NCI-H2171 (cell line): Measurements from ENCODE around the gene OTUB1.

Experiments used
- DNase-seq: peaks from one replicate; lab custom pipeline; 2025; lab: John Stamatoyannopoulos, UW

OTUB1 gene

DNA sequence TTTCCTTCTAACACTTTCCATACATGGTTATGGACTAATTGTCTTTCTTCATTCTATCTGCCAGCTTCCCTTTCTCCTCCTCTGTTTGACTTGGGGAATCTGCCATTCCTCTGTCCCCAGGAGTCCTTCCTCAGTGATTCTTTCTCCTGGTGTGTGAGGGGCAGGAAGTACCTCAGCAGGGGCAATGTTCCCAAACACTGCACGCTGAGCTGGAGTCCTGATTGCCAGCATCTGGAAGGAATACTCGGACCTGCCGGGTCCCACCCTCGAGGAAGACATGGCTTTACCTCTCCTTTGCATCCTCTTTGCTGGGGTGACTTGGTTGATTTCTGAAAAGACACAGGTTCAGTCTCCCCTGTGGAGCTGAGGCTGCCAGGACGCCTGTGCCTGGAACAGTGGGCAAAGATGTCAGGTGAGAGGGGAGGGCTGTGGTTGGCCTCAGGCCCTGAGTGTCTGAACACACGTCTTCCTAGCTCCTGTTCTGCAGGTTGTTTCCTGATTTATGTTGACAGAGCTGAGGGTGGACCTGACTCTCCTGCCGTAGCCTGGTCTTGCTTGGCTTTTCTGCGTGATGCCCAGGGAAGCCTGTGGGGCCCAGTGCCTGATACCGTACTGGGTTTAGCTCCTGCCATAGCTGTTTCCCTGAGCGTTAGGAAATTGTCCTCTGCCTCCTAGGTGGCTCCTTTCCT is 7.5 kb upstream of the OTUB1 start:
- no peak for DNase-seq

- DNase-seq: no peak
Observed at GRCh38 chr11:63979426-63979825, 6.8 kb upstream of the OTUB1 start.

DNA sequence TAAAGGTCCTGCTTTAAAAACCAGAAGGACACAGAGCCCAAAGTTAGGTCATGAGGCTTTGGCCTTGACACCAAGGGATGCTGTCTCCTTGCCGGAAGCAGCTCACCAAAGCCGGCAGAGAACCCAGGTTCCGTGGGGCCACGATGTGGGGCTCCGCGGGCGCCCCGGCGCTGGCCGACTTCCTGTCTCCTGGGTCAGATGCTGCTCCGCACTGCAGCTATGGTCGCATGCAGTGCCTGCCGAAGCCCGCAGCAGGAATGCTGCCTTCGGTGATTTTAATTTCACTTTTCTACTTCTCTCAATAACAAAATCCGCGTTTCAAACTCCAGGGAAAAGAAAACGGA is 454 bp upstream of the OTUB1 start:
- no peak for DNase-seq

GRCh38 chr11:63986932-63987513 is 785 bp downstream of the OTUB1 start:
- DNase-seq: no peak

DNA sequence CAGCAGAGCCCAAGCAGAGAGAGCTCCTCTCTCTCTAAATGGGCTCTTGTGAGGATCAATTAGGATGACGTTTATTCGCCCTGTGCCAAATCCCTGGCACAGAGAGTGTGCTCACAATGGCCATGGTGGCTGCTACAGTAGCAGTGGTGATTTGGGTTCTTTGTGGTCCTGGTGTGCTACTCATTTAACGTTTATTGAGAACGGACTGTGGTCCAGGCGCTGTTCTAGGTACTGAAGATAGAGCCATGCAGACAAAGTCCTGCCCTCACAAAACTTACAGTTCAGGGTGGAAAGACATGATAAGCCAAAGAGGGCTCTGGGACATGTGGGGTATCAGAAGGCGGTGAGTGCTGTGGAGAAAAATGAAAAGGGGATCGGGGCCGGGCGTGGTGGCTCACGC is 5.3 kb downstream of the OTUB1 start:
- no peak for DNase-seq

DNA sequence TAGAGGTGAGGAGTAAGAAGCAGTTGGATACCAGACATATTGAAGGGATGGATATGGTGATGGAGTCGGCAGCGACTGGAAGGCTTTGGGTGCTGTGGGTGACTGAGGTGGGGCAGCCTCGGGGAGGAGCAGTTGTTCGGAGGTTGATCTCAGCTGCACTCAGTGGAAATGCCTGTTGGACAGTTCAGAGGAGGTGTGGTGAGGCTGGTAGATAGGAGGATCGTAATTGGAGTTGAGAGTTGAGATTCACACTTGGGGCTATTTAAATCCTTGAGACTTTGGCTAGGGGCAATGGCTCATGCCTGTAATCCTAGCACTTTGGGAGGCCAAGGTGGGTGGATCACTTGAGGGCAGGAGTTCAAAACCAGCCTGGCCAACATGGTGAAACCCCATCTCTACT is 6.9 kb downstream of the OTUB1 start:
- no peak for DNase-seq

DNA sequence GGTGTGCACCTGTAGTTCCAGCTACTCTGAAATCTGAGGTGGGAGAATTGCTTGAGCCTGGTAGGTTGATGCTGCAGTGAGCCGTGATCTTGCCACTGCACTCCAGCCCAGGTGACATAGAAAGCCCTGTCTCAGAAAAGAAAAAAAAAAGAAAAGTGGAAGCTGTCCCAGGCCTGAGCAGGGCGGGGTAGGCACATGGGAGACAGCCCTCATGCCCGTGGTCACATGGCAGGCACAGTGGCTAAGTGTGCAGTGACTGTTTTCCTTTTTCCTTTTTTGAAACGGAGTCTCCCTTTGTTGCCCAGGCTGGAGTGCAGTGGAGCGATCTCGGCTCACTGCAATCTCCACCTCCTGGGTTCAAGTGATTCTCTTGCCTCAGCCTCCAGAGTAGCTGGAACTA is 7.8 kb downstream of the OTUB1 start:
- no peak for DNase-seq

DNA sequence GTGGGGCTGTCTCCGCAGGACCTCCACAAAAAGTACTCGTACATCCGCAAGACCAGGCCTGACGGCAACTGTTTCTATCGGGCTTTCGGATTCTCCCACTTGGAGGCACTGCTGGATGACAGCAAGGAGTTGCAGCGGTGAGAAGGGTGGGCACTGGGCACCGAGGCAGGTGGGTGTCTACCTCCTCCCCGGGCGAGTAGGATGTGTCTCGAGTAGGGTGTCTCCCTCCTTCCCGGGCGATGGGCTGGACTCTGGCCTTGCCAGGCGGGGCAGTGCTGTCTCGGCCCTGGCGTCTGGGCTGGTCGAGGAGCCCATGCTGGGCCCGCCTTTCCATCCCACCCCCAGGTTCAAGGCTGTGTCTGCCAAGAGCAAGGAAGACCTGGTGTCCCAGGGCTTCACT is 10.3 kb downstream of the OTUB1 start:
- DNase-seq: no peak

DNA sequence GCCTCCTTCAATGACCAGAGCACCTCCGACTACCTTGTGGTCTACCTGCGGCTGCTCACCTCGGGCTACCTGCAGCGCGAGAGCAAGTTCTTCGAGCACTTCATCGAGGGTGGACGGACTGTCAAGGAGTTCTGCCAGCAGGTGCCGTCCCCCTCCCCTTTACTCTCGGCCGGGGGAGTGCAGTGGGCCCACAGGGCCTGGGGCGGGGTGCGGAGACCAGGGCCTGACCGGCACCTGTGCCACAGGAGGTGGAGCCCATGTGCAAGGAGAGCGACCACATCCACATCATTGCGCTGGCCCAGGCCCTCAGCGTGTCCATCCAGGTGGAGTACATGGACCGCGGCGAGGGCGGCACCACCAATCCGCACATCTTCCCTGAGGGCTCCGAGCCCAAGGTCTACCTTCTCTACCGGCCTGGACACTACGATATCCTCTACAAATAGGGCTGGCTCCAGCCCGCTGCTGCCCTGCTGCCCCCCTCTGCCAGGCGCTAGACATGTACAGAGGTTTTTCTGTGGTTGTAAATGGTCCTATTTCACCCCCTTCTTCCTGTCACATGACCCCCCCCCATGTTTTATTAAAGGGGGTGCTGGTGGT is 11.0 kb downstream of the OTUB1 start:
- DNase-seq: no peak

- DNase-seq: no peak
Observed at GRCh38 chr11:63997801-63998337, 11.6 kb downstream of the OTUB1 start.

DNA sequence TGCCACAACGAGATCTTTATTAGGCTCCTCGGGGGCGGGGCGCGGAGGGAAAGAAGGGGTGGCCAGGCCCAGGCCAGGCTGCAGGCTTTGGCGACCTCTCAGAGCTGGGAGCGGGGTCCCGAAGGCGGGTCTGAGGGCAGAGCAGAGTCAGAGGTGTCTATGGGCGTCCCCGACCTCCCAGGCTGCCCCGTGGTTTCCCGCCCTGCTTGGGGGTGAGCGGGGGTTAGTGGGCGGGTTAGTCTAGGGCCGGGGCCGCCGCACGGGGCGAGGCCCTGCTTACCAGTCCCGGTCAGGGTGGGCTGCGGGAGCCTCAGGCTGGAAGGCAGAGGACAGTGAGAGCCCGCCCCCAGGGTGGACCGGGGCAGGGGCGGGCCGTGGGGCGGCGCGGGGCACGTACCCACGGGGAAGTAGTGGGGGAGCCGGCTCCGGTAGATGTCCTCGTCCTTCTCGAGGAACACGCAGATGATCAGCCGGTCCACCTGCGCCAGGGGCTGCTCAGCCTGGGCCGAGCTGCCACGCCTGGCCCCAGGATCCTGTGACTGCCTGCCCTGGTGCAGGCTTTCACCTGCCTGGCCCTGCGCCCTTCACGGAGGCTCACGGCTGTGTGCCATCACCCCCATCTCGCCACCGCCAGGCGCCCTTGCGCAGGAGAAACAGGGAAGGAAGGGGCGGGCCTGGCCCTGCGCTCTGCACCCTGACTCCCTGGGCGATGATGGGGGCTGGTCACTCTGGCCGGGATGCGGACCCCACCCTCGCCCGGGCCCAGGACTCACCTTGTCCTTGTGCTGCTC is 12.5 kb downstream of the OTUB1 start:
- no peak for DNase-seq

DNA sequence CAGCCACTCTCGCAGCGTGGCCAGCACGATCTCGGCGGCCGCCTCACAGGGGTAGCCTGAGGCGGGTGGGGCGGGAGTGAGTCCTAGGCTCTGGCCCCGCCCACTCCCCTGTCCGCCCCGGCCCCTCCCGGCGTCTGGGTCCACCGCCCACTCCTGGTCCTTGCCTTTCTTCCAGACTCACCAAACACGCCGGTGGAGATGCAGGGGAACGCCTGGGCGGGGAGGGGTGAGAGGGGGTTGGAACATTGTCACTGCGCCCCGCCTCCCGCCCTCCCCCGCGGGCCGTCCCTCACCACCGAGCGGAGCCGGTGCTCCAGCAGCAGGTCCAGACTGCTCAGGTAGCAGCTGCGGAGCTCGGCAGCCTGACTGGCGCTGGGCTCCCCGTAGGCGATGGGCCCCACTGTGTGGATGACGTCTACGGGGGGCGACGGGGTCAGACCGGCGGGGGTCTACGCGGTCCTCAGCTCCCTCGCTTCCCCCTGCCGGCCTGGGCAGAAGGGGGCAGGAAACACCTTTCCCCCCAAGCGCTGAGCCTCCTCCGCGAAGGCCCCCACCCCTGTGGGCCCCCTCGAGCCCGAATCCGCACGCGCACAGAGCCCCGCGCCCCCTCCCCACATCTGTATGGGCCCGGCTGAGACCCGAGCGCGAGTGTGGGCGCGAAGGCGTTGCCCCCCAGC is 13.2 kb downstream of the OTUB1 start:
- DNase-seq: no peak

GRCh38 chr11:64000026-64000739 is 13.9 kb downstream of the OTUB1 start:
- no peak for DNase-seq

DNA sequence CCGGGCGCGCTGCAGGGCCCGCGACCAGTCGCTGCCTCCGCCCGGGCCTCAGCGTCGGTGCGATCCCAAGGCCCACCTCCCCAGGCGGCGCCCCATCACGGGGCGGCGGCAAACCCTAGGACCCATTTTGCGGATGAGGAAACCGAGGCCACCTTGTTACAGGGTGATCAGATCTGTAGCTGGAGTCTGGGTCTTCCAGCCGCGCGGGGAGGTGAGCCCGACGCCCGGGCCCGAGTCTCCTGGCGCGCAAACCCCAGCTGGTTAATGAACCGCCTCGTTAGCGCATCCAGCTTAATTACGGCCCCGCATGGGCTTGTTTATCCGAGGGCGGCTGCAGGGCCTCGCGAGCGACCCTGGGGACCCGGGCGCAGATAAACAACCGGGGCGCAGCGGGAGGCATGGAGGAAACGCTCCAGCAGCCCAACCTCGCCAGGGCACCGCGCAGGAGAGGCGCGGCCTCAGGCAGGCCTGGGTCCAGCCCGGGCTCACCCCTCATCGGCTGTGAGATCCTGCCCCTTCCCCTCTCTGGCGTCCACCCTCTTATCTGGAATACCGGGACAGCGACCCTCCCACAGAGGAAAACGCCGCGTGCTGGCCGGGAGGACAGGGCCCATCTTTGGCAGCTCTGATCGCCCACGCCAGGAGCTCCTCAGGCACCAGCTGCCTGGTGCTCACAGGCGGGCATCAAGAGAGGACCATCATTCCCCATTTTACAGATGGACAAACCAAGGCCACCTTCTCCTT is 14.7 kb downstream of the OTUB1 start:
- DNase-seq: no peak

GRCh38 chr11:64001484-64002420 is 15.5 kb downstream of the OTUB1 start:
- DNase-seq: peak; percentile 35

- no peak for DNase-seq
Observed at GRCh38 chr11:64003807-64004589, 17.8 kb downstream of the OTUB1 start.

GRCh38 chr11:64004590-64004984 is 18.3 kb downstream of the OTUB1 start:
- DNase-seq: no peak

DNA sequence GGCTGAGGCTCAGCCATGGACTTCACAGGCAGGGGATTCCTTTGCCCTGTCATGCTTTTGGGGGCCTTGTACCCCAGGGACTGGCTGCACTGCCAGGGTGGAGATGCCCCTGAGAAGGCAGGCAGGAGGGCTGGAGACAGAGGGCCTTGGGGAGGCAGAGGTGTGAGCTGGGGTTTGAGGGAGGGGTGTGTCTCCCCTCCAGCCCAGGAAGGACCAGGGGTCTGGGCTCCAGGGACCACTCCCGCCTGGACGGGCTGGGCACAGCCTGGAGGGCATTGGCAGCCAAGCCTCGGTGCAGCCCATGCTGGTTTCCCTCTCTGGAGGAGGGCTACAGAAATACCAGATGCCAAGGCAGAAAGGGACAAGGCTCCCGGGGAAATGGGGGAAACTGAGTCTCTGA is 19.5 kb downstream of the OTUB1 start:
- no peak for DNase-seq

GRCh38 chr11:64006398-64006797 is 20.2 kb downstream of the OTUB1 start:
- no peak for DNase-seq
